H1 (cell line): ENCODE results near the gene KIF20A. TPM values are rescaled to one million over a fixed set of nuclear protein-coding genes. Genes with fewer than 3 reads are reported as not detected.

Experiments
- CTCF ChIA-PET: fragments of 300-600 bp; sonication (Branson Sonifier 250); formaldehyde crosslinking; loops from one replicate; lab custom pipeline; 2021; ENCODE audit not compliant: partially characterized antibody; lab: Charles Lee
- POLR2A ChIA-PET: fragments of 300-600 bp; sonication (Branson Sonifier 250); formaldehyde crosslinking; loops from one replicate; lab custom pipeline; 2021; ENCODE audit warnings: inconsistent platforms; ENCODE audit not compliant: partially characterized antibody; lab: Charles Lee
- DNase-seq, 2 experiments: peaks; one replicate each; pipeline versions ENCODE4 v3.0.0 to v3.0.0-alpha.2; 2010 to 2022; ENCODE audit warnings: low spot score in 2 of 2, low read depth in 1 of 2, mixed read lengths in 1 of 2
- FAIRE-seq: peaks from 2 replicates; lab custom pipeline; 2011; peaks lifted over from hg19 to GRCh38; lab: Jason Lieb, UNC
- H2AFZ ChIP-seq: 2 replicates; pipeline ENCODE4 v1.8.1; 2012; ENCODE audit warnings: low read length, inconsistent platforms
- H2AK5ac ChIP-seq: 2 replicates; pipeline ENCODE4 v1.6.1; 2013; ENCODE audit warnings: low read depth, low read length
- H2BK120ac ChIP-seq: replicated peaks from 2 replicates; pipeline ENCODE3; 2013; ENCODE audit warnings: low read depth, low read length, inconsistent platforms
- H2BK12ac ChIP-seq: 2 replicates; pipeline ENCODE4 v1.6.1; 2013; ENCODE audit warnings: low read depth, low read length
- H2BK15ac ChIP-seq: 2 replicates; pipeline ENCODE4 v1.6.1; 2013; ENCODE audit warnings: low read length
- H2BK20ac ChIP-seq: 2 replicates; pipeline ENCODE4 v1.6.1; 2013; ENCODE audit warnings: low read length
- H2BK5ac ChIP-seq: 2 replicates; pipeline ENCODE4 v1.6.1; 2013; ENCODE audit warnings: low read depth, low read length
- H3K14ac ChIP-seq: 2 replicates; pipeline ENCODE4 v1.6.1; 2013; ENCODE audit warnings: inconsistent platforms; ENCODE audit not compliant: insufficient read length
- H3K18ac ChIP-seq: 2 replicates; pipeline ENCODE4 v1.6.1; 2013; ENCODE audit warnings: low read length; ENCODE audit errors: extremely low read depth
- H3K23ac ChIP-seq: 2 replicates; pipeline ENCODE4 v1.6.1; 2013; ENCODE audit warnings: inconsistent platforms; ENCODE audit not compliant: insufficient read length
- H3K23me2 ChIP-seq: 2 replicates; pipeline ENCODE4 v1.6.1; 2013; ENCODE audit warnings: low read depth, low read length
- H3K27ac ChIP-seq: 2 replicates; pipeline ENCODE4 v1.6.1; 2011; ENCODE audit warnings: low read depth, low read length, inconsistent platforms
- H3K27me3 ChIP-seq, 4 experiments: replicated peaks in 1 of 4; 1 replicate in 1 of 4; 2 replicates in 3 of 4; pipeline versions ENCODE4 v1.6.1 to v1.8.1; 2011 to 2013; ENCODE audit warnings: low read length in 3 of 4, mild to moderate bottlenecking in 3 of 4, inconsistent platforms in 2 of 4, mixed read lengths in 2 of 4, moderate library complexity in 1 of 4; ENCODE audit not compliant: control insufficient read depth in 3 of 4, insufficient read depth in 3 of 4; ENCODE audit errors: extremely low read depth in 1 of 4
- H3K36me3 ChIP-seq, 4 experiments: 2 replicates each; pipeline versions ENCODE4 v1.6.1 to v1.8.1; 2011 to 2013; ENCODE audit warnings: mild to moderate bottlenecking in 4 of 4, low read length in 3 of 4, moderate library complexity in 2 of 4, control low read depth in 1 of 4, inconsistent platforms in 1 of 4; ENCODE audit not compliant: insufficient read depth in 4 of 4, control insufficient read depth in 2 of 4
- H3K4ac ChIP-seq: replicated peaks from 2 replicates; pipeline ENCODE3; 2013; ENCODE audit warnings: low read length, low read depth, mixed read lengths, inconsistent platforms; ENCODE audit not compliant: insufficient read length
- H3K4me1 ChIP-seq, 4 experiments: replicated peaks in 1 of 4; 1 replicate in 1 of 4; 2 replicates in 3 of 4; pipeline versions ENCODE4 v1.6.1 to v1.8.1; 2011 to 2013; ENCODE audit warnings: low read length in 3 of 4, inconsistent platforms in 2 of 4, mixed read lengths in 1 of 4; ENCODE audit not compliant: insufficient read depth in 4 of 4, control insufficient read depth in 3 of 4
- H3K4me2 ChIP-seq, 2 experiments: 2 replicates each; pipeline versions ENCODE4 v1.6.1 to v1.8.1; 2011 to 2013; ENCODE audit warnings: low read depth in 2 of 2, low read length in 2 of 2, control low read depth in 1 of 2, inconsistent platforms in 1 of 2, mild to moderate bottlenecking in 1 of 2; ENCODE audit not compliant: insufficient read depth in 1 of 2
- H3K4me3 ChIP-seq, 4 experiments: fragments of 200-600, 300-600 bp in 1 of 4; sonication (generic), shearing (Covaris generic), sonication (Bioruptor Twin) in 1 of 4; 2 replicates each; pipeline versions ENCODE4 v1.5.1 to v1.8.1; 2011 to 2016; ENCODE audit warnings: low read length in 4 of 4, low read depth in 3 of 4, control low read depth in 2 of 4, inconsistent platforms in 2 of 4, mild to moderate bottlenecking in 2 of 4, mixed read lengths in 1 of 4, moderate library complexity in 1 of 4; ENCODE audit not compliant: insufficient read depth in 2 of 4; ENCODE audit errors: extremely low read depth in 1 of 4
- H3K56ac ChIP-seq: replicated peaks from 2 replicates; pipeline ENCODE3; 2013; ENCODE audit warnings: low read depth, mild to moderate bottlenecking, mixed read lengths, low read length, inconsistent platforms; ENCODE audit not compliant: insufficient read length
- H3K79me1 ChIP-seq: 2 replicates; pipeline ENCODE4 v1.6.1; 2013; ENCODE audit warnings: low read depth, low read length, control low read depth
- H3K79me2 ChIP-seq, 2 experiments: 2 replicates each; pipeline versions ENCODE4 v1.6.1 to v1.8.1; 2012 to 2013; ENCODE audit warnings: low read length in 2 of 2, mild to moderate bottlenecking in 2 of 2, inconsistent platforms in 1 of 2; ENCODE audit not compliant: insufficient read depth in 2 of 2, control insufficient read depth in 1 of 2
- H3K9ac ChIP-seq, 4 experiments: replicated peaks in 1 of 4; 1 replicate in 1 of 4; 2 replicates in 3 of 4; pipeline versions ENCODE4 v1.6.1 to v1.8.1; 2011 to 2013; ENCODE audit warnings: low read depth in 3 of 4, low read length in 3 of 4, control low read depth in 2 of 4, mild to moderate bottlenecking in 2 of 4, moderate library complexity in 2 of 4, inconsistent platforms in 1 of 4; ENCODE audit errors: extremely low read depth in 1 of 4
- H3K9me3 ChIP-seq, 2 experiments: 2 replicates each; pipeline versions ENCODE4 v1.6.1 to v1.8.1; 2012 to 2013; ENCODE audit warnings: mild to moderate bottlenecking in 2 of 2, moderate library complexity in 2 of 2, control low read depth in 1 of 2, inconsistent platforms in 1 of 2, low read depth in 1 of 2, low read length in 1 of 2, mixed read lengths in 1 of 2; ENCODE audit not compliant: insufficient read depth in 2 of 2
- H4K20me1 ChIP-seq, 2 experiments: replicated peaks in 1 of 2; 2 replicates each; pipeline versions ENCODE3 to v1.8.1; 2011 to 2013; ENCODE audit warnings: inconsistent platforms in 2 of 2, low read length in 2 of 2, mild to moderate bottlenecking in 1 of 2; ENCODE audit not compliant: insufficient read depth in 2 of 2, control insufficient read depth in 1 of 2
- H4K5ac ChIP-seq: 2 replicates; pipeline ENCODE4 v1.6.1; 2013; ENCODE audit warnings: low read length, low read depth, mixed read lengths, inconsistent platforms; ENCODE audit not compliant: insufficient read length
- H4K8ac ChIP-seq: 2 replicates; pipeline ENCODE4 v1.8.0; 2013; ENCODE audit warnings: mild to moderate bottlenecking, moderate library complexity, low read length, inconsistent platforms; ENCODE audit not compliant: insufficient read depth; ENCODE audit errors: extremely low read depth
- H4K91ac ChIP-seq: replicated peaks from 2 replicates; pipeline ENCODE3; 2013; ENCODE audit warnings: low read length, mixed read lengths, inconsistent platforms; ENCODE audit not compliant: insufficient read length
- BCL11A ChIP-seq, 2 experiments: IDR thresholded peaks; one replicate each; pipeline ENCODE4 v1.6.1; 2011; ENCODE audit warnings: low read depth in 2 of 2, low read length in 2 of 2, mild to moderate bottlenecking in 2 of 2
- FOSL1 ChIP-seq: IDR thresholded peaks from 2 replicates; pipeline ENCODE4 v1.6.1; 2011; ENCODE audit warnings: mild to moderate bottlenecking, low read depth, low read length, moderate library complexity; ENCODE audit not compliant: insufficient read depth
- TBP ChIP-seq: IDR thresholded peaks from 2 replicates; pipeline ENCODE4 v1.6.1; 2011; ENCODE audit warnings: low read depth, low read length, improper control_type of control experiment
- WGBS, 2 experiments: shearing (Covaris generic) in 1 of 2; methylation state at CpG; one replicate each; pipeline versions ENCODE4 v1.1.6 to v1.1.7; 2013 to 2015; ENCODE audit warnings: low lambda C conversion rate in 2 of 2, mixed read lengths in 2 of 2, inconsistent platforms in 1 of 2, low coverage in 1 of 2, missing lambda C conversion rate in 1 of 2; ENCODE audit not compliant: insufficient replicate concordance in 2 of 2, insufficient coverage in 1 of 2, insufficient read length in 1 of 2; ENCODE audit errors: extremely low coverage in 1 of 2, missing lambda C conversion rate in 1 of 2; 5-methylcytosine and 5-hydroxymethylcytosine counted together
- polyA plus RNA-seq, 7 experiments: library from polyadenylated mRNA; depleted of rRNA in 3 of 7; stranded (reverse) in 5 of 7; unstranded in 2 of 7; fragments of >200 nt in 5 of 7; fragments of 200-250 nt in 2 of 7; gene quantifications; 1 replicate in 5 of 7; 2 replicates in 1 of 7; 4 replicates in 1 of 7; pipeline versions ENCODE4 v1.2.1 to v1.2.3, GENCODE V29; 2011 to 2013; ENCODE audit warnings: missing spikeins in 2 of 7, mixed read lengths in 2 of 7
- total RNA-seq: library from RNA; stranded (reverse); fragmentation: NEBNext Ultra II Directional; extraction: Animal tissue kit (Norgen Biotek cat#: 25700); gene quantifications from 2 replicates; pipeline ENCODE4 v1.2.1, GENCODE V29; 2021

Gene KIF20A
- total and polyA plus RNA-seq, 2 of the 8 experiments (the other 6 are each of a cell fraction or from before 2014, with no cell fraction given): 33.3 to 67.1 TPM

DNA sequence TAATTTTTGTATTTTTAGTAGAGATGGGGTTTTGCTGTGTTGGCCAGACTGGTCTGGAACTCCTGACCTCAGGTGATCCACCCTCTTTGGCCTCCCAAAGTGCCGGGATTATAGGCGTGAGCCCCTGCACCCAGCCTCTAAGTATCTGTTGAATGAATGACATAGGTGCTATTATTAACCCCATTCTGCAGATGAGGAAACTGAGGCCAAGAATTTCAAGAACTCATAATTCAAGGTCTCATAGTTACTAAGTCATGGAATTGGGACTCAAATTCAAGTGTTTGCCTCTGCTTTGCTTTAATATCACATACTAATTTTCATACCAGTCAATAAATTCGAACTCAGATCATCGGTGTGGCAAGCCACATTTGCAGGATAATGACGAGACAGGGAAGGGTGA lies 1.9 kb downstream of the KIF20A start:
- no peak overlapping the region for H3K14ac ChIP-seq
- no peak overlapping the region for H4K8ac ChIP-seq
- peaks cover 2% of the 10 kb centered on the region in 2 experiments for H4K20me1 ChIP-seq
- no peak overlapping the region for H3K9ac ChIP-seq
- peaks cover 2% of the 10 kb centered on the region; the same call in 1 of the 2 replicates for H3K79me1 ChIP-seq
- no peak overlapping the region for H3K23ac ChIP-seq
- 82% methylated on average over 5 of the region's 5 CpGs; no CpG with 5 or more reads in 1 of the 2 experiments for WGBS, 2 experiments
- H3K36me3 ChIP-seq: peaks cover 35 to 58% (median 48%) of the 10 kb centered on the region in 4 experiments
- FAIRE-seq: no peak
- no peaks in the 10 kb centered on the region; a peak in 2 of 7 replicates for H3K4me1 ChIP-seq
- H3K4me2 ChIP-seq: no peak overlapping the region
- H2BK15ac ChIP-seq: no peak overlapping the region
- H3K4ac ChIP-seq: no peak overlapping the region
- no peaks in the 10 kb centered on the region for H3K27me3 ChIP-seq
- POLR2A ChIA-PET: interaction anchor here (1.3 to 4.0 kb wide), 2 partner anchors 22 to 32 kb away, joined by 4 to 24 read pairs; partner anchors contain the start of gene CDC23
- no peak overlapping the region for H2BK20ac ChIP-seq
- H3K23me2 ChIP-seq: peaks cover 8% of the 10 kb centered on the region
- TF ChIP-seq BCL11A (IDR thresholded peaks at IDR 0.05; ENCODE audit: low read depth in 2 of 2, low read length in 2 of 2) (no peak), TBP (no peak), FOSL1 (no peak)
- TF ChIP-seq, all 59 proteins: peak for 0
- Histone ChIP-seq H4K91ac (no peak overlapping the region), H2BK120ac (no peak overlapping the region), H3K79me2 (peaks cover 0 to 37% of the 10 kb centered on the region in 2 experiments; a peak in 2 of 4 replicates), H2BK12ac (no peak overlapping the region), H3K9me3 (no peaks in the 10 kb centered on the region), H2AK5ac (no peak overlapping the region), H3K4me3 (no peak overlapping the region), H3K27ac (no peak overlapping the region), H2AFZ (no peak overlapping the region), H4K5ac (no peak overlapping the region), H3K18ac (no peak overlapping the region), H2BK5ac (no peak overlapping the region), H3K56ac (no peak overlapping the region)
- no peak for DNase-seq
- CTCF ChIA-PET: interaction anchor here (0.8 to 2.2 kb wide), 8 partner anchors 7 to 323 kb away, joined by 3 to 7 read pairs (median 4); no protein-coding TSS in a partner anchor
